Inferior parietal cortex (tissue), 1 donor: Measurements from ENCODE around the gene AXL.

Source experiments
- DNase-seq: peaks from one replicate; pipeline ENCODE4 v3.0.0-alpha.2; 2016; ENCODE audit errors: extremely low spot score

AXL gene

DNA sequence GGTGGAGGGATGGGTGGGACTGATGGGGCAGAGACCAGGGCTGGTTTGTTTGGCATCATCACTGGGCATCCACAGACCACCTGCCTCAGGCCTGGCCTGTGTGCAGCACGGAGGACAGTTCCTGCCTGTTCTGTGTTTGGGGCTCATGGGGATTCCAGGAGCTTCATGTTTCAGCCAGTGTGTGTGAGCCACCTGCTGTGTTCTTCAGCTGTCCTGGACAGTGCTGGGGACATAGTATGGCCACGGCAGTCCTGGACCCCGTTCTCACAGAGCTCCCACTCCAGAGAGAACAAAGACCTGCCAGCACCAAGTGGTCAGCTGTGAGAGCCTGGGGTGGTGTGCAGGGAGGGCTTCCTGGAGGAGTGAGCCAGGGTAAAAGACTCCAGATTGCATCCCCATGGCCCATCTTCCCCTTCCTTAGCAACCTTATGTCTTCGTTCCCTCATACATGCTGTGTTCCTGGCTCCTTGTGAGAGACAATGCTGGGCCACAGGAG is 89.0 kb downstream of the AXL start:
- no peak for DNase-seq

DNA sequence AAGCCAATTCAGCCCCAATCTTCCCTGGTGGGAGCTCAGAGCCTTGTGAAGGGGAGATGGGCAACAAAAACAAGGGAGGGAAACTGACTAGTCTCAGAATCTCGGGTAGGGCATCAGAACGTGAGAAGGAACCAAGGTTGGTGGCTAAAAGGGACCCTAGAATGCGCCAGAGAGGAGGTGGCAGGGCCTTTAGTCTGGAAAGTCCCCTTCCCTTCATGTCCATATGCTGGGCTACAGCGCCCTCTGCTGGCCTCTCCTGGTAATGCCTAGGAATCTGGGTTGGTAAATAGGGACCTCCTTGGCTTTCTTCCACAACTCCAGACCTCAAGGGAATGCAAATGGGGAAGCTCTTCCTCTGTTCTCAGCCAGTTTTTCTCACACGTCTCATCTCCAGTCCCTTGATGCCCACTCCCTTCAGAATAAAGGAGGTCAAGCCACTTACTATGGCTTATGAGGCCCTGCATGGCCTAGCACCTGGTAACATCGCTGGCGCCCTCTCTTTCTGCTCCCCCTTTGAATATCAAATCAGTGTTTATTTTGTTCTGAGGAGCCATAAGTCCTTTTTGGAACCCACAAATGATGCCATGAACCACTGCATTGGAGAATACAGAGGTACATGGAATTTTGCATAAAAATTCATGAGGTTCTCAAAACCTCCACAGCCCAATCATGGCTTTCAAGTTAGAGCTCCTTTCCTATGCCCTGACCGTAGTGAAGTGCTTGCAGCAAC is 89.6 kb downstream of the AXL start:
- DNase-seq = peak; percentile 99

DNA sequence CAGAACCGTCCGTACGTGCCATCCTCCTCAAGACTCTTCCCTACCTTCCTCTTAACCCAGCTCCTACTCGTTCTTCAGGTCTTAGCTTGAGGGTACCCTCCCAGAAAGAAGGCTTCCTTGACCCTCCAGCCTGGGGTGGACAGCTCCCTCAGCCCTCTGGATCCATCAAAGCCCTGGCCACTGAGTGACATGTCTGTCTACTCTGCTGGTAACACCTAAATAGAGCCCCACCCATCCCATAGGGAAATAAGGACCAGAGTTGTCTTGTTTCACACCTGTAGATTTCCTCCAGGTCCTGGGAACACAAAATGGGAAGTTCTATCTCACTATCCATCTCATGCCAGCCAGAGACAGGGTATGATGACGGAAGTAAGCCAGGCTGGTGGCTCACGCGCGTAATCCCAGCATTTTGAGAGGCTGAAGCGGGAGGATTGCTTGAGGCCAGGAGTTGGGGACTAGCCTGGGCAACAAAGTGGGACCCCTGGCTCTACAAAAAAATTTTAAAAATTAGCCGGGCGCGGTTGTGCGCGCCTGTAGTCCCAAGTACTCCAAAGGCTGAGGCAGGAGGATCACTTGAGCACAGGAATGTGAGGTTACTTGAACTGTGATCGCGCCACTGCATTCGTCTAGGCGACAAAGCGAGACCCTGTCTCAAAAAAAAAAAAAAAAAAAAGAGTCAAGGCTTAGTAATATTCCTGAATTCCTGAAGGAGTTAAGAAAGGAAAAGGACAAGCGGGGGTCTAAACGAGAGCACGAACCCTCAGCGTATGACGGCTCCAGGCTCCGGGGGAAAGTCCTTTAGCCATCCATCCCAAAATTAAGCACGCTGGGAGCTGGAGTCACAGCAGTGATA is 90.4 kb downstream of the AXL start:
- no peak for DNase-seq

DNA sequence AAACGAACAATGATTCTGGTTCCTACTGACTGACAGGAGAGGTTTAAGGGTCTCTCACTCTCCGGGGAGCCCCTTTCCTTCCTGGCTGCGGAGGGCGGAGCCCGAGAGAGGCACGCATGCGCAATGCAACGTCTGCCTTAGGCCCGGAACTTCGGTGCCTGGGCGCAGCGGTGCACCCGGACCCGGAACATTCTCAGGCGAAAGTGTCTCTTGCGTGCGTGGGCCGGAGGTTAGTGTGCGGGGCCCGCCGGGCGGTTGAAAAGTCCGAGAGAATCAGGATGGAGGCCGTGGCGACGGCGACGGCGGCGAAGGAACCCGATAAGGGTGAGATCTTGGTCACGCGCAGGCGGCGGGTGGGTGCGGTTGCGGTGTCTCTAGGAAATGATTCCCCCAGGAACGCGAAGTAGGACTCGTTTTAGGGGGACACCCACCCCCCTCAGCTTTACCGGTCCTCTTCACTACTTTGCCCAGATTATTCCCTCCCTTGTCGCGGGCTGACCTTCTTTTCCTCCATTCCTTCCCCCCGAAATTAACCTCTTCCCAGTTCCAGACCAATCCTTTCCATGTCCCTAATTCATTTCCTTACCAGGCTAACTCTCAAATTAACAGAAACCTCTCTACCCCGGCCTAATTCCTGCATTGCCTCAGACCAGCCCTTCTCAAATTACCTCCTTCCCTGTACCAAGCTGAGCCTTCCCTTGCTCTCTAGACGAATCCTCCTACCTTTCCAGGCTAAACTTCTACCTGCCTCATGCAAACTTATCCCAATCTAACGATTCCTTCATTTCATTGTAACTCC is 91.2 kb downstream of the AXL start, which contains the start of gene CCDC97:
Gene CCDC97, plus strand, starts transcription at position 140 of the 799 bp plus-strand sequence. Its CDS starts 139 bp downstream, at position 279.
- peak; percentile 91 for DNase-seq

DNA sequence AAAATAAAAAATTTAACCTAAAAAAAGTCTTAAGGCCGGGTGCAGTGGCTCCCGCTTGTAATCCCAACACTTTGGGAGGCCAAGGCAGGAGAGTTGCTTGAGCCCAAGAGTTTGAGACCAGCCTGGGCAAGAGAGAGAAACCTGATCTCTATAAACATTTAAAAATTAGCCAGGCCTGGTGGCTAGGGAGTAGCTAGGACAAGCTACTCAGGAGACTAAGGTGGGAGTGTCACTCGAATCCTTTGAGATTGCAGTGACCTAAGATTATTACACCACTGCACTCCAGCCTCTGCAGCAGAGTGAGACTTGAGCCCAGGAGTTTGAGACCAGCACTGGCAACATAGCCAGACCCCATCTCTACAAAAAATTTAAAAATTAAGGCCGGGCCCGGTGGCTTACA is 92.0 kb downstream of the AXL start:
- no peak for DNase-seq
